HepG2 (cell line): ENCODE results near the gene BMPR2. TPM values are rescaled to one million over a fixed set of nuclear protein-coding genes. Genes with fewer than 3 reads are reported as not detected.
A peak's percentile ranks its signal among the peaks of the same experiment; 100 is the strongest.

ENCODE experiments used
- AFF4 ChIP-seq: sonication (generic); formaldehyde crosslinking; IDR thresholded peaks from 2 replicates; pipeline ENCODE4 v1.4.0; 2020; ENCODE audit warnings: missing genetic modification reagents
- CEBPB ChIP-seq: IDR thresholded peaks from 2 replicates; pipeline ENCODE4 v1.6.1; 2011; ENCODE audit warnings: low read depth, low read length, improper control_type of control experiment, borderline replicate concordance
- DNMT3B ChIP-seq: conservative IDR thresholded peaks from 2 replicates; pipeline ENCODE4 v1.6.1; 2016; ENCODE audit warnings: missing biosample characterization, control low read depth
- GMEB2 ChIP-seq: IDR thresholded peaks from 2 replicates; pipeline ENCODE4 v1.6.1; 2016; ENCODE audit warnings: missing biosample characterization, missing genetic modification reagents, low read depth
- GTF3A ChIP-seq: sonication (generic); formaldehyde crosslinking; conservative IDR thresholded peaks from 2 replicates; pipeline ENCODE4 v1.4.0; 2020; ENCODE audit warnings: mild to moderate bottlenecking, missing genetic modification reagents
- HNF4G ChIP-seq, 2 experiments: sonication (generic) in 1 of 2; formaldehyde crosslinking in 1 of 2; IDR thresholded peaks; 2 replicates each; pipeline versions ENCODE4 v1.4.0 to v1.6.1; 2011 to 2020; ENCODE audit warnings: borderline replicate concordance in 2 of 2, low read depth in 2 of 2, mild to moderate bottlenecking in 2 of 2, low read length in 1 of 2, missing genetic modification reagents in 1 of 2, moderate library complexity in 1 of 2
- LCORL ChIP-seq, 2 experiments: fragments of 450-650 bp in 1 of 2; sonication (generic) in 1 of 2; formaldehyde crosslinking in 1 of 2; IDR thresholded peaks; 2 replicates each; pipeline versions ENCODE4 v1.5.0 to v1.6.1; 2017 to 2020; ENCODE audit warnings: antibody characterized with exemption in 1 of 2, missing genetic modification reagents in 1 of 2
- MEIS1 ChIP-seq: sonication (generic); formaldehyde crosslinking; IDR thresholded peaks from 2 replicates; pipeline ENCODE4 v1.9.0; 2021; ENCODE audit warnings: mild to moderate bottlenecking, missing genetic modification reagents, moderate library complexity, borderline replicate concordance
- MIER2 ChIP-seq: IDR thresholded peaks from 2 replicates; pipeline ENCODE4 v1.6.1; 2016; ENCODE audit warnings: missing biosample characterization, missing genetic modification reagents
- MXI1 ChIP-seq: IDR thresholded peaks from 3 replicates; pipeline ENCODE4 v1.6.1; 2012; ENCODE audit warnings: low read depth, low read length, inconsistent platforms, borderline replicate concordance
- POLR2G ChIP-seq: fragments of 200-400 bp; formaldehyde crosslinking; IDR thresholded peaks from 2 replicates; pipeline ENCODE4 v1.6.1; 2018; ENCODE audit warnings: mild to moderate bottlenecking, low read depth, low read length, moderate library complexity
- RAD51 ChIP-seq: fragments of 450-650 bp; IDR thresholded peaks from 2 replicates; pipeline ENCODE4 v1.6.1; 2016; ENCODE audit warnings: borderline replicate concordance
- SMAD3 ChIP-seq: sonication (generic); formaldehyde crosslinking; IDR thresholded peaks from 2 replicates; pipeline ENCODE4 v1.4.0; 2020; ENCODE audit warnings: missing genetic modification reagents
- STAT5B ChIP-seq: sonication (generic); formaldehyde crosslinking; IDR thresholded peaks from 2 replicates; pipeline ENCODE4 v1.4.0; 2020; ENCODE audit warnings: missing genetic modification reagents
- THRA ChIP-seq: sonication (generic); formaldehyde crosslinking; IDR thresholded peaks from 2 replicates; pipeline ENCODE4 v1.4.0; 2020; ENCODE audit warnings: missing genetic modification reagents, borderline replicate concordance
- ZBTB7A ChIP-seq: sonication (generic); formaldehyde crosslinking; IDR thresholded peaks from 2 replicates; pipeline ENCODE4 v1.8.0; 2022; ENCODE audit warnings: mild to moderate bottlenecking, missing genetic modification reagents
- ZFP41 ChIP-seq: sonication (generic); formaldehyde crosslinking; IDR thresholded peaks from 2 replicates; pipeline ENCODE4 v1.4.0; 2020; ENCODE audit warnings: mild to moderate bottlenecking, missing genetic modification reagents, borderline replicate concordance
- ZNF33B ChIP-seq: sonication (generic); formaldehyde crosslinking; IDR thresholded peaks from 2 replicates; pipeline ENCODE4 v1.5.1; 2020; ENCODE audit warnings: mild to moderate bottlenecking, missing genetic modification reagents
- ZNF512B ChIP-seq: sonication (generic); formaldehyde crosslinking; IDR thresholded peaks from 2 replicates; pipeline ENCODE4 v1.5.1; 2020; ENCODE audit warnings: missing genetic modification reagents, mild to moderate bottlenecking, borderline replicate concordance
- polyA plus RNA-seq, 8 experiments: library from polyadenylated mRNA; depleted of rRNA in 3 of 8; stranded (reverse) in 7 of 8; unstranded in 1 of 8; fragments of >200 nt; fragmentation: Illumina TruSeq in 4 of 8; extraction: Trizol in 4 of 8; gene quantifications; 2 replicates each; pipeline versions ENCODE4 v1.2.1 to v1.2.3, GENCODE V29; 2011 to 2016; ENCODE audit warnings: low read depth in 4 of 8, missing spikeins in 1 of 8, mixed read lengths in 1 of 8; ENCODE audit not compliant: insufficient read depth in 1 of 8
- total RNA-seq, 5 experiments: library from RNA; depleted of rRNA; stranded (reverse); fragments of >200 nt; fragmentation: Illumina TruSeq; extraction: Trizol; gene quantifications; 2 replicates each; pipeline ENCODE4 v1.2.3, GENCODE V29; 2016; ENCODE audit warnings: low read depth in 1 of 5

BMPR2 gene
- total and polyA plus RNA-seq, 2 of the 13 experiments (the other 11 are each of a cell fraction or from before 2014, with no cell fraction given): 5.5 to 10.3 TPM

DNA sequence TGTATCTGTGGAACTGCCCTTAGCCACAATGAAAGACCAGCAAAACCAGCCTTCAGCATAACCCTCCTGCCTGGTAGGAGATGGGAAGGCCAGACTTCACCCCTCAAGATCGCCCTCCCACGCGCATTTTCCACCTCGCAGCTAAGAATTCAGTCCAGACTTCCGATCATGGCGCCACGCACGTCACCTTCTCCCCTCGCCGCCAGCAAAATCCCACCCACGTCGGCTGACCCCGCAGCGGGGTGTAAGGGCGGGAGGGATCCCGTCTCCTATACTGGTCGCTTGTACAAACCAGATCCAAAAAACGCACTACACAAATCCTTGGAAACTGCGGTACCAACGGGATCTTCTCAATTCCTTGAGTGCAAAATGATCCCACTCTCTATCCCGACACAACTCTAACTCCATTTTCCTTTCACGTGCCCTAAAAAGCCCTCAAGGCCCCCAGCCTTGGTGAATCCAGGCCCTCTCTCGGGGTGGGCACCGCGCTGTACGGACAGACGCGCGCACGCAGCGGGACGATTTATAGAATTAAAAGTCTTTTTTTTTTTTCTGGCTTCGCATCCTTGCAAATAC lies 1.0 kb upstream of the BMPR2 start (continued):
- TF ChIP-seq HNF4G (IDR thresholded peaks at IDR 0.05; ENCODE audit: borderline replicate concordance, low read depth, low read length) (no peak), HNF4G (CRISPR knock-in tag; IDR thresholded peaks at IDR 0.05; ENCODE audit: borderline replicate concordance, low read depth) (0 out of 2 replicates have a peak, but pooled peaks have one; percentile 28), ZBTB7A (peak; percentile 81; the same call in 1 of the 2 replicates), GTF3A (peak; percentile 93; the same call in 1 of the 2 replicates), LCORL (IDR thresholded peaks at IDR 0.05) (no peak), LCORL (CRISPR knock-in tag; IDR thresholded peaks at IDR 0.05) (no peak), AFF4 (CRISPR knock-in tag) (0 out of 2 replicates have a peak, but pooled peaks have one; percentile 33), ZNF512B (peak; percentile 22; the same call in 1 of the 2 replicates), MIER2 (0 out of 2 replicates have a peak, but pooled peaks have one; percentile 7), CEBPB (no peak), DNMT3B (CRISPR knock-in tag) (no peak), STAT5B (CRISPR knock-in tag) (no peak), RAD51 (no peak), POLR2G (no peak), THRA (CRISPR knock-in tag) (no peak), ZFP41 (no peak), SMAD3 (no peak), GMEB2 (no peak), MEIS1 (CRISPR knock-in tag) (0 out of 2 replicates have a peak, but pooled peaks have one; percentile 37), ZNF33B (CRISPR knock-in tag) (peak; percentile 86; the same call in 1 of the 2 replicates), MXI1 (0 out of 3 replicates have a peak, but pooled peaks have one; percentile 12)
